Activated CD8-positive, alpha-beta memory T cell treated with anti-CD3 and anti-CD28 coated beads for 1 hour (primary cell): ENCODE measurements around the gene CYP21A2.
A peak's percentile ranks its signal among the peaks of the same experiment; 100 is the strongest.

Experiments
- DNase-seq, 2 donors: peaks; one replicate each; pipeline ENCODE4 v3.0.0-alpha.2; 2020; ENCODE audit warnings: low read depth in 1 of 2; ENCODE audit errors: extremely low read depth in 1 of 2

Gene CYP21A2

DNA sequence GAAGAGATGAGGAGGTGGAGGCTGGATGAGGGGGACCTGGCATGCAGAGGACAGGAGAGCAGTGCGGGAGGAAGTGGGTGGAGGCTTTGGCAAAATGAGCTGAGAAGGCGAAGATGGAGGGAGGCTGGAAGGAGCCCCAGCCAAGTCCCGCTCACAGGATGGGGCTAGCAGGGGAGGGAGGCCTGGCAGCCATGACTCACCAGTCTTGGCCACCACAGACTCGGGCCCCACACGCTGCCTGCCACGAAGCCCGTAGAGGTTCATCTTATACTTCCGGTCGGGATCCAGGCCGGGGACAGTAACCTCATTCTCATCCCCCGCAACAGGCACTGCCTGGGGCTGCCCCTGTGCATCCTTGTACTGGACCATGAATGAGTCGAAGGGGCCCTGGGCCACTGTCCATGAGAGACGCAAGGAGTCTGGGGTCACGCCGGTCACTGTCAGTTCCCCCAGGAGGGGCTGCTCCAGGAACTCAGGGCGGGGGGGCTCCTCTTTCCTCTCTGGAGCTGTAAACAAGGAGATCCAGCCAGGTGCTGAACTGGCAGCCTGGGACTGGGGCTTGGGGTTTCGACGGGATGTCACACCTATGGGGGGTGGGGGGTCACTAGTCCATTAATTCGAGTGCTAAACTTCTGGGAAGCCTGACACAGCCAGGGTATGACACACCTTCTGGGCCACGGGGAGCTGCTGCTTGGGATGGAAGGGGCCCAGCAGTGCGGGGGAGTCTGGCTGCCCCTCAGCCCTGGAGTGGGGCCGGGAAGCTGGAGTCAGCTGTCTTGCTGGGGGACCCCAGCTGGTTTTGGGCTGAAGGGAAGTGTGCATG lies 43.2 kb downstream of the CYP21A2 start:
- DNase-seq, result no peak

GRCh38 chr6:32082478-32082877 lies 44.3 kb downstream of the CYP21A2 start:
- DNase-seq, result no peak

DNA sequence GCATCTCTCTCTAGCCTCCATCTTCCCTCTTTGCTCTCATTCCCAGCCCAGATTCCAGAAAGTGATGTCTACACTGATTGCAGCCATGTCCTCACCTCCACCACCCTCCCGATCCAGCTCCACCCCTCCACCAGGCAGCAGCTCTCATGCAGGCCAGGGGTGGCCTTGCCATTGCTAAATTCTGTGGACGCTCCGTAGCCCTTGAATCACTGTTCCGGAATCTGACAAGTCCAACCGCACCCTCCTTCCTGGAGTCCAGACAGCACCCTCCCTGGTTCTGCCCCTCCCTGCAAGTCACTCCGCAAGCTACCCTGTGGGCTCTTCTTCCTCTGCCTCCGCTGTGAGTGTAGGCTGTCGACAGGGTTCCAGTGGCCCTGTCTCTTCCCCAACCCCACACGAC lies 44.7 kb downstream of the CYP21A2 start:
- no peak for DNase-seq

- DNase-seq, result no peak
These were observed 45.9 kb downstream of the CYP21A2 start for GRCh38 chr6:32083812-32084768.

GRCh38 chr6:32084780-32085179 lies 46.6 kb downstream of the CYP21A2 start:
- no peak for DNase-seq

- no peak for DNase-seq
These were observed 47.7 kb downstream of the CYP21A2 start for GRCh38 chr6:32085759-32086459.

- DNase-seq, result no peak
These were observed 48.7 kb downstream of the CYP21A2 start for GRCh38 chr6:32086661-32087573.

GRCh38 chr6:32087574-32088486 lies 49.6 kb downstream of the CYP21A2 start:
- DNase-seq, result peak; percentile 19 to 60

- DNase-seq, result no peak
These were observed 50.4 kb downstream of the CYP21A2 start for GRCh38 chr6:32088487-32089049.

GRCh38 chr6:32089082-32089828 lies 51.0 kb downstream of the CYP21A2 start:
- no peak for DNase-seq
